Measurements from ENCODE around the gene RTL9.
"Not testable (repeated sequence)": the region's sequence is repeated elsewhere in the genome, so short reads cannot be mapped to it uniquely, and the experiment has no call there.

RTL9 gene

DNA sequence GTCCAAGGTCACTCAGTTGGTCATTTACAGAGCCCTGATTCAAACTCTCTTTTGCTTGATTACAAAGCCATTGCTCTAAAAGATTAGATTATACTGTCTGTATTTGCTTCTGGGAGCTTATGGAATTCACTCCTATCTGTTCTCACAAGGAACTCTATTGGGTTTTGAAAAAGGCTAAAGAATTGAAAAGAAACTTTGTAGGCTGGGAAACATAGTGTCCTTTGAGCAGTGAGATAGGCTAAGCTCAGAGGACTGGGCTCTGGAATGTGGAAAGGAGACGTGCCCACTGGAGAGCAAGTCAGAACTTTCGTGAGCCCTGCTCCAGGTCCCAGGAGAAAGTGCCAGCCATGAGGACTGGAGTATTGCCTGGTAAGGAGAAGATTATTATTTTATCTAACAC is at the start of gene RTL9:
Gene RTL9 (plus strand): TSS at position 301 of the 400 bp plus-strand sequence. CDS start 91,770 bp downstream, outside the sequence.
- DNase-seq: no peak

- no peak for DNase-seq
Observed at GRCh38 chrX:110310000-110310790, 48.5 kb upstream of the RTL9 start.

DNA sequence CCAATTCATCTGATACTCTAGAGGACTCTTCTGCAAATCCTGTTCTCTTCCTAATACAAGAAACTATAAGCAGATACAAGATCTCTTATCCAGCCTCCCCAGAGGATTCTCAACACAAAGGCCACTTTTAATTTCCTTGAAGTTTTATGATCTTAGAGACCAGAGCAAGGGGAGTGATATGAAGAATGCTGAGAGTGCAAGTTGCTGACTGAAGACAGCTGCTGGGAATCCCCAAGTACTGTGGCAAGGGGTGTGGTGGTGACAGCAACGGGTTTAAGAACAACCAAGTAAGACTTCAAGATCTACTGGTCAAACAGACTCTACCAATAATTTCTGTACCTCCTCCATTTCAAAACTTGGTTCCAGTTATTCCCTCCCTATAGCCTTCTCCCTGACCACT is 47.8 kb upstream of the RTL9 start:
- peak; percentile 78 for DNase-seq

DNA sequence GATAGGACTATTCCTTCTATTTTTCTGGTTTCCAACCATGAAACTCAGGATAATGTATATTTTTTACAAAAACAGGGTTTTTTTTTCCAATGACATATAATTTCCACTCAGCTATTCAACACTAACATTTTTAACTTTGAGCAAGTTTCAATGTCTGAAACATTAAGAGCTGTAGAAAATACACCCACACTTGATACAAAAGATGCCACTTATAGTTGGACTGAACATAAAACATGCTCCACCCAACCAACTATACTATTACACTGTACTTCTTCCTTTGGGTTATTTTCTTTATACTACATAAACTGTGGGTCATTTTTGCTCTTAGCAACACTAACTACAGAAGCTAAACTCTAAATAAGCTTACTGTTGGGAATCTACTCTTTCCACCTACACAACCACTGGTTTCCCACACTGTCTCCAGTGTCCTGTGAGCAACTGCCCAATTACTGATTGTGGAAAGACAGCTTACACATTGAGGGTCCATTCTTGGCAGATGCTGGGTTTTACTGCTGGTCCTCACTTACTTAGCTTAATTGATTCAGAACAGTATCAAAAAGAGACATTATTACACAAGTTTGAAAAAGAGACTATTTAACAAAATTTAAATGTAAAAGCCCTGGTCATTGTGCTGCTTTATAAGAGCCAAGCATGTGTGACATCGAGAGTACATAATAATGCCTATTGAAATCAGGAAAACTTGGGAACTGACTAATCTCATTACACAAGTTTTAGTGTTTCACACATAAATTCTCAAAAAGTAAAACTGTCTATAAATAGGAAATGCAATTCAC is 47.0 kb upstream of the RTL9 start:
- no peak for DNase-seq

GRCh38 chrX:110315551-110315950 is 43.1 kb upstream of the RTL9 start:
- peak; percentile 49 for DNase-seq

GRCh38 chrX:110316351-110317060 is 42.1 kb upstream of the RTL9 start:
- peak; percentile 75 for DNase-seq

DNA sequence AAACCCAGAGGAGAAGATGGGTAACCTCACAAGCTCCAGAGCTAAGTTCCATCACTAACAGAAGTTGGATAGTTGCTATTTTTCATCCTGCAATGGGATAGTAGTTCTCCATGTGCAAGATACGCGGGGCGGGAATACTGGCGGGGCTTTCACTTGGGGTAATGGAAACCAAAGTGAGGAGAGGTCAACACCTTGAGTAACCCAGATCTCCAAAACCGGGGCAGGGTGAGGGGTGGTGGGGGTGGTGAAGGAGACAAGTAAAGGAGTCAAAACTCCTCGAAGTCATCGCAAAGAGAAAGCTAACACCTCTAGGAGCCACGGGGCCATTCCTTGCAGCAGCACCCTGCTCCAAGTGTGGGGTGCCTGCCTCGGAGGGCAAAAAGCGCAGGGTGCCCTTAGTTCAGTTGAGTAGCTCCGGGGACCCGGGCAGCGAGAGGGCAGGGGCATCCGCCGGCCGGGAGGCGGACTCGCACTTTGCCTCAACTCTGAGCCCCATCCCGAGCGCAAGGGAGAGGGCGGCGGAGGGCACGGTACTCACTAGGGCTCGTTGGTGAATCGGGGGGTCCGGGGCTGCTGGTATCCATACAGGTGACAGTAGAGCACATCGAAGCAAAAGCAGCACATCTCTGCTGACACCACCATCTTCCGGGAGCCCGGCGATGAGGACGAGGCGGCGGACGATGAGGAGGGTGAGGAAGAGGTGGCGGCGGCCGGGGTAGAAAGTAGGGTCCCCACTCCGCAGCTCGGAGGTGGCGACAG is 41.4 kb upstream of the RTL9 start:
- DNase-seq: peak; percentile 75

DNA sequence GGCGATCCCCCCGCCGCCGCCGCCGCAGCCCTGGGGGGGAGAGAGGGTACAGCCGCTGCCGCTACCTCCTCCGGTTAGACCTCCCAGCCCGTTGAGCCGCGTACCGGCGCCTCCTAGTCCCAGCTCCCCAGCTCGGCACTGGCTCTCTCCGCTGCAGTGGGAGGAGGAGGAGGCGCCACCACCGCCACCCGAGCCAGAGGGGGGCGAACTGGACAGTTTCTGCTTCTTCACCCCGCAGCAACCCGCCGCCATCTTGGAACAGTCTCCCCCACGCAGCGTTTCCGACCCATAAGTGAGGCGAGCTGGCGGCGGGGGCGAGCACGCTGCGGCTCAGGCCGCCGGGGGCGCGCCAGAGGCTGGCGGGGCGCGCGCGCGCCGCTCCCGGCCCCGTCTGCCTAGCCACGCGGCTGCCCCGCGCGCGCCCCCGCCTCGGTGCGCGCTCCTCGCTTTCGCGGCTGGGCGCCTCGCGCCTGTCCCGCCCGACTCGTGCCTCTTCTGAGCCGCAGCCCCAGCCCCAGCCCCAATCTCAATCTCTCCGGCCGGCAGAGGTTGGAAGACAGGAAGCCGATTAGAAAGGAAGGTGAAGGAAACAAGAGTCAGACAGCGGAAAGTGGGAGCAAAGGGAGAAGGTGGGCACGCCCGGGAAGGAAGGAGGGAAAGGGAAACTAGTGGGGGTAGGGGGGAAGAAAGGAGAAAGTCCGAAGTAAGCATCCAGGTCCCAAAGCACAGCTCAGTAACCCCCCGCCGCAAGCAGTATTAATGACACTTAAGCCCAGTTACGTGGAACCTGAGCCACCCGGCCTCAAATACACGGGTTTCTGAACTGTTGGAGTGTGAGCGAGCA is 40.6 kb upstream of the RTL9 start, which contains the start of gene AMMECR1:
Gene AMMECR1 (minus strand): TSS at position 266 of the 844 bp plus-strand sequence. CDS start 14 bp downstream, at position 252.
- peak; percentile 94 for DNase-seq

- no peak for DNase-seq
Observed at GRCh38 chrX:110318664-110318968, 40.0 kb upstream of the RTL9 start.

DNA sequence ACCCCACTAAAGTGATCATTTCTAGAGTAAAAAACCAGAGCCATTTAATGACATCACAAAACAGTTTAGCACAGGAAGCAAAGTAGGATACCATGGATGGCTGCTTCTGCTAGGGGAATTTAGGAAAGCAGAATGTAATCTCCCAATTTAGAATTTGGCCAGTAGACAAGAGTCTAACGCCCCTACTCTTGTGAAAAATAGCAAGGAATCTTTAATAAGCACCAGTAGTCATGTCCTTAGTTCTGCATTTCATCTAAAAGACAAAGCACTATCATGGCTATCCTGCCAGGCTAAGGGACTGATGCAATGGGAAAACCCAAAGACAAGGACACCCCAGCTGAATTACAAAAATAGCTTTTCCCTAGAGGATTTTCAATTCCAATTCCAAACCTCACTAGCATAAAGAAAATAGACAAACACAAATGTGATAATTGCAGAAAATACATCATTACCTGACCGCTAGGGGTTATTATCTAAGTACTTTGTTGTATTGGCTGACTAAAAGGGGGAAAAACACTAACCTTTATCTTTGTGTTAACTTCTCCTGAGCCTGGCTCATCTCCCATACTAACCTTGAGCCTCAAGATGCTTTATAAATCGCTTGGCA is 38.2 kb upstream of the RTL9 start:
- peak; percentile 57 for DNase-seq

- peak; percentile 74 for DNase-seq
Observed at GRCh38 chrX:110321081-110321480, 37.6 kb upstream of the RTL9 start.

DNA sequence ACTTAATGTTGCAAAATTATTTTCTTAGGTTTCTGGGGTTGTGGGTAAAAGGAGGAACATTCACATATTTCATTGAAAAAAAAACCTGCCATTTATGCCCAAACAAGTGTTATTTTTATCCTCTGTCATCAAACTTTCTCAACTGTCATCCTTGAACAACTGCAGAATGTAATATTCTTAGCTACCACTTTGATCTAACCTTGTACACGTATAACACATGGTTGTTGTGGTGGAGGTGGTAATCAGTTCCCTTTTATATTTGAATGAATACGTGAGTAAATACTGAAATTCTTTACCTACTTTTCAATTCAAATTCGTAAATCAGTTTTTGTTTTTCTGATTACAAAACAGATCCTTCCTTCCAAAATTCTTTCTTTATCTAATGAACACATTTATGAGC is 37.0 kb upstream of the RTL9 start:
- DNase-seq: peak; percentile 57

DNA sequence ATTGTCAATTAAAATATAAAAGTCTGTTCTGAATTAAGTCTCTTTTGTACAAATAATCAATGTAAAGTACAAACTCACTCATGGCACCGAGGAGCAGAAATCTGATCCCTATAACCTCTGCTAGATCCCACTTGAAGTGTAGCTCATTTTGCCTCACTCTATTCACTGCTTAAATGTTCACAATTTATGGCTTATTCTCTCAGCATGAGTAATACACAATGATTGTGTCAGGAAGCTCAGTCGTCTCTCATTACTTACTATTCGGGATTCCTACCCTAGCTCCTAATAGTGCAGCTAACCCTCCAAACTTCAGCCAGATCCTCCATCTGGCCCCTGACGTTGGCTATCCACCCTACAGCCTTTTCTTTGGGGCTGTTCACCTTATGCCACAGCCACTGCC is 36.0 kb upstream of the RTL9 start:
- DNase-seq: no peak

DNA sequence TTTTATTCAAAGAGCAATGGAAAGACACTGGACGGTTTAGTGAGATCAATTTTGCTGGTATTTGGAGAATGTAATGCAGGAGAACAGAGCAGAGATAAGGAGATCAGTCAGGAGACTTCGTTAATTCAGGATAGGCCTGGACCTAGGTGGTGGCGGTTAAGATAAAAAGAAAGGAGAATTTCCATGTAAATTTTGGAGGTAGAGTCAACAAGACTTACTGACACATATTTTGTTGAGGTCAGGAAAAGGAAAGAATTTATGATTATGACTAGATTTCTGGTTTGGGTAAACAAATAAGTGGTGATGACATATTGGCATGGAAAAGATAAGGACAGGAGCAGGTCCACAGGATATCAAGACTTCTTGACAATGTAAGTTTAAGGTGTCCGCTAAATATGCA is 31.9 kb upstream of the RTL9 start:
- DNase-seq: no peak

DNA sequence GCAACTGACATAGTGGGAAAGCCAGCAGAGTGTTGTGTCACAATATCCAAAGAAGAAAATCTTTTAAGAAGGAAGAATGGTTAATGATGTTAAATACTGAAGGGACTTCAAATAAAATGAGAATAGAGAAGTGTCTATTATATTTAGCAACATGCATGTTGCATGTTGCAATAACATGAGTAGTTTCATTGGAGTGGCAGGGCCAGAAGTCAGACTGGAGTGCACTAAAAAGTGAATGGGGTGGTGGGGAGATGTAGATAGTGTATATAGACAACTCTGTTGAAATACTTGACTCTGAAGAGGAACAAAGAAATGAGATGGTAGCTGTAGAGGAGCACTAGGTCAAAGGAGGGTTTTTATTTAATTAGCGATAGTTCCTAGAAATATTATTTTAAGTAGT is 31.3 kb upstream of the RTL9 start:
- peak; percentile 55 for DNase-seq

GRCh38 chrX:110328613-110329012 is 30.0 kb upstream of the RTL9 start:
- DNase-seq: not testable (repeated sequence)

- no peak for DNase-seq
Observed at GRCh38 chrX:110331444-110332030, 27.1 kb upstream of the RTL9 start.

DNA sequence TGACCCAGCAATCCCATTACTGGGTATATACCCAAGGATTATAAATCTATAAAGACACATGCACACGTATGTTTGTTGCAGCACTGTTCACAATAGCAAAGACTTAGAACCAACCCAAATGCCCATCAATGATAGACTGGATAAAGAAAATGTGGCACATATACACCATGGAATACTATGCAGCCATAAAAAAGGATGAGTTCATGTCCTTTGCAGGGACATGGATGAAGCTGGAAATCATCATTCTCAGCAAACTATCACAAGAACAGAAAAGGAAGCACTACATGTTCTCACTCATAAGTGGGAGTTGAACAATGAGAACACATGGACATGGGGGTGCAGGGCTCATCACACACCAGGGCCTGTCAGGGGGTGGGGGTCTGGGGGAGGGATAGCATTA is 25.2 kb upstream of the RTL9 start:
- DNase-seq: not testable (repeated sequence)

GRCh38 chrX:110338935-110339334 is 19.7 kb upstream of the RTL9 start:
- peak; percentile 41 for DNase-seq

- peak; percentile 79 for DNase-seq
Observed at GRCh38 chrX:110341189-110342035, 17.2 kb upstream of the RTL9 start.

All from OCI-M1 (cell line).